WTC11 (cell line): ENCODE results near the gene ZDHHC9.

ENCODE experiments used
- CREB1 ChIP-seq: sonication (generic); formaldehyde crosslinking; IDR thresholded peaks from 2 replicates; pipeline ENCODE4 v1.8.0; 2023; ENCODE audit warnings: mild to moderate bottlenecking, missing genetic modification reagents
- ESRRA ChIP-seq: sonication (generic); formaldehyde crosslinking; IDR thresholded peaks from 2 replicates; pipeline ENCODE4 v1.8.1; 2022; ENCODE audit warnings: mild to moderate bottlenecking, missing genetic modification reagents, borderline replicate concordance
- GTF2I ChIP-seq: fragments of 250-450 bp; sonication (Bioruptor Pico); conservative IDR thresholded peaks from 2 replicates; pipeline ENCODE4 v1.4.0; 2021; ENCODE audit warnings: mild to moderate bottlenecking
- RELA ChIP-seq: sonication (generic); formaldehyde crosslinking; IDR thresholded peaks from 2 replicates; pipeline ENCODE4 v1.8.1; 2022; ENCODE audit warnings: missing genetic modification reagents, mild to moderate bottlenecking, borderline replicate concordance
- SMAD3 ChIP-seq: sonication (generic); formaldehyde crosslinking; IDR thresholded peaks from 2 replicates; pipeline ENCODE4 v1.8.0; 2022; ENCODE audit warnings: missing genetic modification reagents, mild to moderate bottlenecking, borderline replicate concordance
- SMAD4 ChIP-seq: sonication (generic); formaldehyde crosslinking; IDR thresholded peaks from 2 replicates; pipeline ENCODE4 v1.8.0; 2022; ENCODE audit warnings: mild to moderate bottlenecking, missing genetic modification reagents
- ZNF416 ChIP-seq: fragments of 250-450 bp; sonication (Bioruptor Pico); IDR thresholded peaks from 2 replicates; pipeline ENCODE4 v1.9.0; 2021; ENCODE audit warnings: mild to moderate bottlenecking, inconsistent platforms
- TF ChIP-seq, protein P1 (sequence below): fragments of 200-600 bp; IDR thresholded peaks from 2 replicates; pipeline ENCODE4 v1.8.0; 2022; ENCODE audit warnings: antibody characterized with exemption
- TF ChIP-seq, protein P2 (sequence below): sonication (generic); formaldehyde crosslinking; IDR thresholded peaks from 2 replicates; pipeline ENCODE4 v1.8.0; 2022; ENCODE audit warnings: mild to moderate bottlenecking, missing genetic modification reagents
- TF ChIP-seq, protein P3 (sequence below): fragments of 250-450 bp; sonication (Bioruptor Pico); IDR thresholded peaks from 2 replicates; pipeline ENCODE4 v1.9.0; 2021; ENCODE audit warnings: moderate library complexity, mild to moderate bottlenecking, inconsistent platforms, borderline replicate concordance
- TF ChIP-seq, protein P4 (sequence below): sonication (generic); formaldehyde crosslinking; IDR thresholded peaks from 2 replicates; pipeline ENCODE4 v1.8.1; 2022; ENCODE audit warnings: low read depth, mild to moderate bottlenecking, moderate library complexity, missing genetic modification reagents, borderline replicate concordance
- TF ChIP-seq, protein P5 (sequence below): sonication (generic); formaldehyde crosslinking; conservative IDR thresholded peaks from 2 replicates; pipeline ENCODE4 v1.8.1; 2023; ENCODE audit warnings: mild to moderate bottlenecking, low read depth, missing genetic modification reagents, moderate library complexity
- TF ChIP-seq, protein P6 (sequence below): sonication (generic); formaldehyde crosslinking; IDR thresholded peaks from 2 replicates; pipeline ENCODE4 v1.8.1; 2023; ENCODE audit warnings: mild to moderate bottlenecking, missing genetic modification reagents
- TF ChIP-seq, protein P7 (sequence below): sonication (generic); formaldehyde crosslinking; conservative IDR thresholded peaks from 2 replicates; pipeline ENCODE4 v1.8.1; 2022; ENCODE audit warnings: mild to moderate bottlenecking, missing genetic modification reagents

DNA sequence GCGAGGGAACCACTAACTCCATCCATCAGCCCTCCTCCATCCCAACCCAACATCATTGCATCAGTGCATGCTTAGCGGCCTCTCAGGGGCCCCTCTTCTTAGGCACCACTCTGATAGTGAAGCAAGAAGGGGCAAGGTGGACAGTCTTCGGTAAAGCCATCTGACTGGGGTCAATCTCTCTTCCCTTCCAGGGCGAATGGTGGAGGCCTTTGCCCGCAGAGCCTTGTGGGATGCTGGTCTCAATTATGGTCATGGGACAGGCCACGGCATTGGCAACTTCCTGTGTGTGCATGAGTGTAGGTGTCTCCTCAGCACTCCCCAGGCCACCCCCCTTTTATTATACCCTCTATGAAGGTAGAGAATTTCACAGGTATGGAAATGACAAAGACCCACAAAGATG, 82.7 kb downstream of the ZDHHC9 start:
- TF ChIP-seq SMAD4 (CRISPR knock-in tag), result no peak
- TF ChIP-seq, protein P1, sequence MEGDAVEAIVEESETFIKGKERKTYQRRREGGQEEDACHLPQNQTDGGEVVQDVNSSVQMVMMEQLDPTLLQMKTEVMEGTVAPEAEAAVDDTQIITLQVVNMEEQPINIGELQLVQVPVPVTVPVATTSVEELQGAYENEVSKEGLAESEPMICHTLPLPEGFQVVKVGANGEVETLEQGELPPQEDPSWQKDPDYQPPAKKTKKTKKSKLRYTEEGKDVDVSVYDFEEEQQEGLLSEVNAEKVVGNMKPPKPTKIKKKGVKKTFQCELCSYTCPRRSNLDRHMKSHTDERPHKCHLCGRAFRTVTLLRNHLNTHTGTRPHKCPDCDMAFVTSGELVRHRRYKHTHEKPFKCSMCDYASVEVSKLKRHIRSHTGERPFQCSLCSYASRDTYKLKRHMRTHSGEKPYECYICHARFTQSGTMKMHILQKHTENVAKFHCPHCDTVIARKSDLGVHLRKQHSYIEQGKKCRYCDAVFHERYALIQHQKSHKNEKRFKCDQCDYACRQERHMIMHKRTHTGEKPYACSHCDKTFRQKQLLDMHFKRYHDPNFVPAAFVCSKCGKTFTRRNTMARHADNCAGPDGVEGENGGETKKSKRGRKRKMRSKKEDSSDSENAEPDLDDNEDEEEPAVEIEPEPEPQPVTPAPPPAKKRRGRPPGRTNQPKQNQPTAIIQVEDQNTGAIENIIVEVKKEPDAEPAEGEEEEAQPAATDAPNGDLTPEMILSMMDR, result no peak
- no peak for TF ChIP-seq SMAD3 (CRISPR knock-in tag)
- TF ChIP-seq, protein P2, sequence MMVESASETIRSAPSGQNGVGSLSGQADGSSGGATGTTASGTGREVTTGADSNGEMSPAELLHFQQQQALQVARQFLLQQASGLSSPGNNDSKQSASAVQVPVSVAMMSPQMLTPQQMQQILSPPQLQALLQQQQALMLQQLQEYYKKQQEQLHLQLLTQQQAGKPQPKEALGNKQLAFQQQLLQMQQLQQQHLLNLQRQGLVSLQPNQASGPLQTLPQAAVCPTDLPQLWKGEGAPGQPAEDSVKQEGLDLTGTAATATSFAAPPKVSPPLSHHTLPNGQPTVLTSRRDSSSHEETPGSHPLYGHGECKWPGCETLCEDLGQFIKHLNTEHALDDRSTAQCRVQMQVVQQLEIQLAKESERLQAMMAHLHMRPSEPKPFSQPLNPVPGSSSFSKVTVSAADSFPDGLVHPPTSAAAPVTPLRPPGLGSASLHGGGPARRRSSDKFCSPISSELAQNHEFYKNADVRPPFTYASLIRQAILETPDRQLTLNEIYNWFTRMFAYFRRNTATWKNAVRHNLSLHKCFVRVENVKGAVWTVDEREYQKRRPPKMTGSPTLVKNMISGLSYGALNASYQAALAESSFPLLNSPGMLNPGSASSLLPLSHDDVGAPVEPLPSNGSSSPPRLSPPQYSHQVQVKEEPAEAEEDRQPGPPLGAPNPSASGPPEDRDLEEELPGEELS (CRISPR knock-in tag), result no peak
- TF ChIP-seq RELA (CRISPR knock-in tag), result no peak
- no peak for TF ChIP-seq ZNF416 (CRISPR knock-in tag)
- no peak for TF ChIP-seq CREB1 (CRISPR knock-in tag)
- no peak for TF ChIP-seq GTF2I (CRISPR knock-in tag)
- TF ChIP-seq, protein P3, sequence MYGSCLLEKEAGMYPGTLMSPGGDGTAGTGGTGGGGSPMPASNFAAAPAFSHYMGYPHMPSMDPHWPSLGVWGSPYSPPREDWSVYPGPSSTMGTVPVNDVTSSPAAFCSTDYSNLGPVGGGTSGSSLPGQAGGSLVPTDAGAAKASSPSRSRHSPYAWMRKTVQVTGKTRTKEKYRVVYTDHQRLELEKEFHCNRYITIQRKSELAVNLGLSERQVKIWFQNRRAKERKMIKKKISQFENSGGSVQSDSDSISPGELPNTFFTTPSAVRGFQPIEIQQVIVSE (CRISPR knock-in tag), result no peak
- TF ChIP-seq, protein P4, sequence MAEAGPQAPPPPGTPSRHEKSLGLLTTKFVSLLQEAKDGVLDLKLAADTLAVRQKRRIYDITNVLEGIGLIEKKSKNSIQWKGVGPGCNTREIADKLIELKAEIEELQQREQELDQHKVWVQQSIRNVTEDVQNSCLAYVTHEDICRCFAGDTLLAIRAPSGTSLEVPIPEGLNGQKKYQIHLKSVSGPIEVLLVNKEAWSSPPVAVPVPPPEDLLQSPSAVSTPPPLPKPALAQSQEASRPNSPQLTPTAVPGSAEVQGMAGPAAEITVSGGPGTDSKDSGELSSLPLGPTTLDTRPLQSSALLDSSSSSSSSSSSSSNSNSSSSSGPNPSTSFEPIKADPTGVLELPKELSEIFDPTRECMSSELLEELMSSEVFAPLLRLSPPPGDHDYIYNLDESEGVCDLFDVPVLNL (CRISPR knock-in tag), result no peak
- TF ChIP-seq, protein P5, sequence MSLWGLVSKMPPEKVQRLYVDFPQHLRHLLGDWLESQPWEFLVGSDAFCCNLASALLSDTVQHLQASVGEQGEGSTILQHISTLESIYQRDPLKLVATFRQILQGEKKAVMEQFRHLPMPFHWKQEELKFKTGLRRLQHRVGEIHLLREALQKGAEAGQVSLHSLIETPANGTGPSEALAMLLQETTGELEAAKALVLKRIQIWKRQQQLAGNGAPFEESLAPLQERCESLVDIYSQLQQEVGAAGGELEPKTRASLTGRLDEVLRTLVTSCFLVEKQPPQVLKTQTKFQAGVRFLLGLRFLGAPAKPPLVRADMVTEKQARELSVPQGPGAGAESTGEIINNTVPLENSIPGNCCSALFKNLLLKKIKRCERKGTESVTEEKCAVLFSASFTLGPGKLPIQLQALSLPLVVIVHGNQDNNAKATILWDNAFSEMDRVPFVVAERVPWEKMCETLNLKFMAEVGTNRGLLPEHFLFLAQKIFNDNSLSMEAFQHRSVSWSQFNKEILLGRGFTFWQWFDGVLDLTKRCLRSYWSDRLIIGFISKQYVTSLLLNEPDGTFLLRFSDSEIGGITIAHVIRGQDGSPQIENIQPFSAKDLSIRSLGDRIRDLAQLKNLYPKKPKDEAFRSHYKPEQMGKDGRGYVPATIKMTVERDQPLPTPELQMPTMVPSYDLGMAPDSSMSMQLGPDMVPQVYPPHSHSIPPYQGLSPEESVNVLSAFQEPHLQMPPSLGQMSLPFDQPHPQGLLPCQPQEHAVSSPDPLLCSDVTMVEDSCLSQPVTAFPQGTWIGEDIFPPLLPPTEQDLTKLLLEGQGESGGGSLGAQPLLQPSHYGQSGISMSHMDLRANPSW, result no peak
- TF ChIP-seq, protein P6, sequence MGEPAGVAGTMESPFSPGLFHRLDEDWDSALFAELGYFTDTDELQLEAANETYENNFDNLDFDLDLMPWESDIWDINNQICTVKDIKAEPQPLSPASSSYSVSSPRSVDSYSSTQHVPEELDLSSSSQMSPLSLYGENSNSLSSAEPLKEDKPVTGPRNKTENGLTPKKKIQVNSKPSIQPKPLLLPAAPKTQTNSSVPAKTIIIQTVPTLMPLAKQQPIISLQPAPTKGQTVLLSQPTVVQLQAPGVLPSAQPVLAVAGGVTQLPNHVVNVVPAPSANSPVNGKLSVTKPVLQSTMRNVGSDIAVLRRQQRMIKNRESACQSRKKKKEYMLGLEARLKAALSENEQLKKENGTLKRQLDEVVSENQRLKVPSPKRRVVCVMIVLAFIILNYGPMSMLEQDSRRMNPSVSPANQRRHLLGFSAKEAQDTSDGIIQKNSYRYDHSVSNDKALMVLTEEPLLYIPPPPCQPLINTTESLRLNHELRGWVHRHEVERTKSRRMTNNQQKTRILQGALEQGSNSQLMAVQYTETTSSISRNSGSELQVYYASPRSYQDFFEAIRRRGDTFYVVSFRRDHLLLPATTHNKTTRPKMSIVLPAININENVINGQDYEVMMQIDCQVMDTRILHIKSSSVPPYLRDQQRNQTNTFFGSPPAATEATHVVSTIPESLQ (CRISPR knock-in tag), result no peak
- TF ChIP-seq, protein P7, sequence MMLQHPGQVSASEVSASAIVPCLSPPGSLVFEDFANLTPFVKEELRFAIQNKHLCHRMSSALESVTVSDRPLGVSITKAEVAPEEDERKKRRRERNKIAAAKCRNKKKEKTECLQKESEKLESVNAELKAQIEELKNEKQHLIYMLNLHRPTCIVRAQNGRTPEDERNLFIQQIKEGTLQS (CRISPR knock-in tag), result no peak
- no peak for TF ChIP-seq ESRRA
